GM18519 (cell line): Measurements from ENCODE around the gene CAMK4.
"Not testable (repeated sequence)": the region's sequence is repeated elsewhere in the genome, so short reads cannot be mapped to it uniquely, and the experiment has no call there.

ENCODE experiments used
- ATAC-seq: cut with Tn5 transposase; IDR thresholded peaks from one replicate; pipeline ENCODE4 v1.9.1; 2021; ENCODE audit warnings: mild to moderate bottlenecking, moderate library complexity; ENCODE audit not compliant: unreplicated experiment, low FRiP score

The CAMK4 gene

DNA sequence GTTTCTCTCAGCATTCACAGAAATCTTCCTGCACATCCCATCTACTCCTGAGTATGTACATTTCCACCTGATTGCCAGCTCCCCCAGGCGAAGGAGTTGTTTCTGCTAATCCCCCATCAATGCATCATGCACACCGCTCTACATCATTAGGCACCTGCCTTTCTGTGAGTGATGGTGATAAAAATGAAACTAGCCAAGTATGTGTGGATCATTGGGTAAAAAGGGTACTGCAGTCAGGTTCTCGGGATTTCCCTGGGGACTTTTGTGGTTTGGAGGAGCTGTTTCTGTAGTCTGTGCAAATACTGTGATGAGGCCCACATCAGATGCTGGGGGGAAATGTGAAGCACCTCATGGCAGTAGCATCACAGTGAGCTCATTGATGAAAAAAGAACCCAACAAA is 30.4 kb downstream of the CAMK4 start:
- peak; percentile 80 for ATAC-seq

DNA sequence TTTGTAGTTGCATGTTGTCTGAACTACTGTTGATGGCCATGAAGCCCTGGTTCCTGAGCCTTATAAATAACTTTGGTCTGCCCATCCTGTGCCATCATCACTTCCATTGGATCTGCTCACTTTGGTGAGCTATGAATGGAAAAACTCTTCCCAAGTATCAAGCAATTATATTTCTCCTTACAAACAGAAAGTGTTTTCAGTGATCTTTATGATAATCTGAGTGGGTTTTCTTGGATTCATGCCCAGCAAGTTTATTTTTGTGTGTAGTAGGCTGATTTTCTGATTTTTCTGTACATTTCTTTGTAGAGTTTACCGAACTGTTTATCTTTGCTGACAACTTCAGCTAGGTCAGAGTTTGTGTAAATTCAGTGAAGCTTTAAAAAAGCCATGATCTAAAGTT is 31.0 kb downstream of the CAMK4 start:
- no peak for ATAC-seq

DNA sequence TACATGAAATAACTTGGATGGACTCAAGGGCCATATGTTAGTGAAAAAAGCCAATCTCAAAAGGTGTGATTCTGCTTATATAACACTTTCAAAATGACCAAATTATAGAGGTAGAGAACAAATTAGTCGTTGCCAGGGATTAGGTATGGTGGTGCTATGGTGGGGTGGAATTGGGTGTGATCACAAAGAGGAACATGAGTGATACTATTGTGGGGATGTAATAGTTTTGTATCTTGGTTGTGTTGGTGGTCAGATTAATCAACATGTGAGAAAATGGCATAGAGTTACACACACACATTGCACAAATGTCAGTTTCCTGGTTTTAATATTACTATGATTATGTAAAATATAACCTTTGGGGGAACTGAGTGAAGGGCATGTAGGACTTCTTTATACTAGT is 31.9 kb downstream of the CAMK4 start:
- ATAC-seq: no peak

DNA sequence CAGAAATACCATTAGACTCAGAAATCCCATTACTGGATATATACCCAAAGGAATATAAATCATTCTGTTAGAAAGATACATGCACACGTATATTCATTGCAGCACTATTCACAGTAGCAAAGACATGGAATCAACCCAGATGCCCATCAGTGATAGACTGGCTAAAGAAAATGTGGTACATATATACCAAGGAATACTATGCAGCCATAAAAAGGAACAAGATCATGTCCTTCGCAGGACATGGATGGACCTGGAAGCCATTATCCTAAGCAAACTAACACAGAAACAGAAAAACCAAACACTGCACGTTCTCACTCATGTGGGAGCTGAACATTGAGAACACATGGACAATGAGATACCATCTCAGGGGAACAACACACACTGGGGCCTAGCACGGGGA is 33.4 kb downstream of the CAMK4 start:
- ATAC-seq: not testable (repeated sequence)

DNA sequence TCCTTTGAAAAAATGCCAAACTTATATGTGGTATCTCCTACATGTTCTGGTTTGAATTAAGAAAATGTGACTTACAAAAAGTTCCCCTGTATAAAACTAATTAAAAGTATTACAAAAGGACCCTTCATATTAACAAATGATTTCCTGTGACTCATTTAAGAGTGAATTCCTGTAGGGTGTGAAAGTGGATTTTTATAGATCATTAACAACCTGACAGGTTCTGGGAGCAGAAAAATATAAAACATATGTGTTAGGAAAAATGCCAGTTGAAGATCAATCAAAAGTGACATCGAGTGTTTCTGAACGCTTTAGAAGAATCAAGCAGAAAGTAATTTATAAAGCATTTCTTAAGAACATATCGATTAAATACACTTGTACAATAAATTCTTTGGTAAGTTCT is 35.5 kb downstream of the CAMK4 start:
- no peak for ATAC-seq

DNA sequence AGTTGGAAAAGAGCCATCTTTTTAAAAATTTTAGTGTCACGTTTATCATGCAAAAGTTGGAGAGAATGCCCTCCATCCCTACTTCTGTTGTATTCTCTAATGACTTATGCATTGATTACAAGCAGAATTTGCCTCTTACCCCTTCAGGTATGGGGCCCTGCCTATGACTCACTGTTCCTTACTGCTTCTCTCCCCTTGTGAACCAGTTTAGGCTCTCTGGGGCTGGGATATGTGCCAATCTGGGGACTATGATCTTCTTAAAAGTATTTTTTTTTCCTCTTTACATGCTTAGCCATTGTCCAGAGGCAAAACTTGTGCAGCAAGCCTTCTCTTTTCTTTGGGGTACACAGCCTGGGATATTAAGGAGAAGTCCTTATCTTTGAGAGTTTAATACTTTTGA is 37.4 kb downstream of the CAMK4 start:
- no peak for ATAC-seq

DNA sequence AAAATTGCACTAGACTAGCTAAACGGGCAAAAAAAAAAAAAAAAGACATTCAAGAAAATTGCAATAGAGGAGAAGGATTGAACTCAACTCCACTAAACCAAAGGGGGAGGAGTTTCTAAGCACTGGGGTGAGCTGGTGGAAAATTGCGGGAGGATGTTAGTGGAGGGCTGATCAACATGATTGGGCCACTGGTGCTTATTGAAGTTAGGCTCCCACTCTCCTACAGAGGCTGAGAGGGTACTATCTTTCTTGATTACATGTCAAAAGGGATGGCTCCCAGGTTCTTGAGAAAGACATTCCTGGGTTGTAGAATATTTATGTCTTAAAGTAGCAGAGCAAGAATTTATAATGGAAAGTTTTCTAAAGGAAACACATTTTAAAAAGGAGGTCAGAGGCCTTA is 38.0 kb downstream of the CAMK4 start:
- ATAC-seq: no peak

DNA sequence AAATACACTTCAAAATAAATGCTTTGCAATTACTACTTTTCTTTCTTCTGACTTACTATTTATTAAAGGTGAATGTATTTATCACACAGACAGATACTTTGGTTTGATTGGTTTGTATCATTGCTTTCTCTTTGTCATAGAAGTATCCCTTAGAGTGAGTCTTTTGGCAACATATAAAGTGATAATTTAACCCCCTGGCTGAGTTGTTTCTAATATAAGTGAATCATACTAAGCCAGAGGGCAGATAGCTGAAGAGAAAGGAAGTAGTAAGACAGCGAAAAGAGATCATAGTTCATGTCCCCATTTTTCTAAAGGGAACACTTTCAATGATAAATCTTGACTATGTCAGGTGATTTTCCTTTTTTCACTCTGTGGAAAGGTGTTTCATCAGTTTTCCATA is 38.6 kb downstream of the CAMK4 start:
- ATAC-seq: no peak

DNA sequence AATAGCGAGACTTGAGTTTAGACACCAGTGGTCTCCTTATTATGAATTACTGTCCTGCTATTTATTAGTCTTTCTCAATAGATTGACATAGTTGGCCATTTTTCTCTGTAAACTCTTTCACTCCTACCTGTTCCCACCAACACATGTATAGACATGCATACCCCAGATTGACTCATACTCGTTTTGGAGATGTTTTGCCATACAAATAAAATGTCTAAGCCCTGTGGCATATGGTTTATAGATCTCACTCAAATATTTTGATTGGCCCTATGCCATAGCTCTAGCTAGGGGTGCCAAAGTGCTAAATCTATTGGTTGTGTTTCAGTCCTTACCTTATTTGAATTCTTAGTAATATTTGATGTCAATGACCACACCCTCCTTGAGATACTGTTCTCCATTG is 42.3 kb downstream of the CAMK4 start:
- ATAC-seq: no peak

DNA sequence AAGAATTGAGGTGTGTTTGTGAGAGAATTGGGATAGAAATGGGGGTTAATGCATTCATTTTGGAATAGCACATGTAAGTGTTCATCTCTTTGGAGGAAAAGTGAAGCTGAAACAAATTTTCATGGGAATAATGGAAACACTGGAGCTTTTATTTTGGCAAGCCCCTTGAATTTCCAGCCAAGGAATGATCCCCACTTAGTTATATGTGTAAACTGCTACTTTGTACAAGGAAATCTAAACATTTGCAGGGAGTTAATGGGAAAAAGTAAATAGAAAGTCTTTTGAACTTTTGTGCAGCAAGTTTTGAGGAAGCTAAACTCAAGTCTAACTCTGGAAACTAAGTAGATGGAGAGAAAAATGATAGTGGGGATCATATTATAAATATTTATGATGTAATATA is 44.1 kb downstream of the CAMK4 start:
- ATAC-seq: no peak

DNA sequence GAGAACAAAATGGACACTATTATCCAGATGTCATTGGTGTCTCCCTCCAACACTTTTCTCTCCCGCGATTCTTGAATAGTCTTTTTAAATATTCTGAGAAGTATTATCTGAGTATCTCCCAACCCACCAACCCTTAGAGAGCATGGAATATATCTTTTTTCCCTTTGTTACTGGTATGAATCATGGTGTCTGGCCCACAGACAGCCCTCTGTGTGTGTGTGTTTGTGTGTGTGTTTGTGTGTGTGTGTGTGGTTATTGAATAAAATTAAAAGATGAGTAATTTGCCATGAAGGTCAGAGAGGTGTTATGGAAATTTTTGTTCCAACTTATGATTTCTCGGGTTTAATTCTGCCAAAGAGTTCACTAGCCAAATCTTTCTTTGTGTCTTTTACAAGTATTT is 47.7 kb downstream of the CAMK4 start:
- no peak for ATAC-seq

DNA sequence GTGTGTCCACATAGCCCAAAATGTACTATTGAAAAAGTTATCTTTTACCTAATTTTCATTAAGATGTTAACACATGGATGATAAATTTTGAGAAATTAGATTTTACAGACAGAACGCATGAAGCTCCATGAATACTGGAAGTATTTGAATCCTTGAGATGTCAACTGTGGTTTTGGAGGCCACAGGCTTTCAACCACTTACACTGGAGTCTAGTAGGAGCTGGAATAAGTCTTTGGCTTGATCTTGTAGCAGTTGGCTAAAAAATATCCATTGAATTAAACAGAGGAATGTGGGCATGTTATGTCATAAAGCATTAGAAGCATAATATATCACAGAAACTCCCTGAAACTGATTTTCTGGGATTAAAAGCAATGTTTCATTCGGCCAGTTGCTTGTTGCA is 52.9 kb downstream of the CAMK4 start:
- ATAC-seq: no peak

DNA sequence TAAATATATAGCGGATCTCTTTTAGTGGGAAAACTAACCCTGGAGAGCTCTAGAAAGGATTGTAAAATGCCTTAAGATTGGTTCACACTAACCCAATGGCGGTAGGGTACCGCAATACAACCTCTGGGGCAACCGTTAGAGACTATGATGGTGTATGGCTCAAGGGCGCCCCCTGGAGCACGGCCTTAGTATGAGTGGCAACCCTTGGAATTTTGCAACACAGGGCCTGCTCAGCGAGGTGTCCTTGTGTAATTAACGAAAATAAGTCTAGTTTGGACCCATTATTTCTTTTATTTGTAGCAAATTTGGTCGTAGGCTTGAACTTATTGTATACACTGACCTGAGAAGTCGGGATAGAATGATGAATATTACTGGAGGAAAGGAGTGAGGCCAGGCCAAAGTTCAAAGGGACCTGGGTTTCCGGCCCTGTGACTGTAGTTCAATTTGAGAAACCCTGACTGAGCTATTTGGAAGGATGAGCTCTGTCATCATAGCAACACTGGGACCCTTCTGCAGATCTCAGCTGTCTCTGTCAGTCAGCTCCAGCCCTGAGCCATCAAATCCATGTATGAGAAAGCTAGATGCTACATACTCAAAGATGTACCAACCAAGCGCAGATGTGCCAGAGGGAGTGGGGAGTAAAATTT is 54.8 kb downstream of the CAMK4 start:
- ATAC-seq: peak; percentile 74

DNA sequence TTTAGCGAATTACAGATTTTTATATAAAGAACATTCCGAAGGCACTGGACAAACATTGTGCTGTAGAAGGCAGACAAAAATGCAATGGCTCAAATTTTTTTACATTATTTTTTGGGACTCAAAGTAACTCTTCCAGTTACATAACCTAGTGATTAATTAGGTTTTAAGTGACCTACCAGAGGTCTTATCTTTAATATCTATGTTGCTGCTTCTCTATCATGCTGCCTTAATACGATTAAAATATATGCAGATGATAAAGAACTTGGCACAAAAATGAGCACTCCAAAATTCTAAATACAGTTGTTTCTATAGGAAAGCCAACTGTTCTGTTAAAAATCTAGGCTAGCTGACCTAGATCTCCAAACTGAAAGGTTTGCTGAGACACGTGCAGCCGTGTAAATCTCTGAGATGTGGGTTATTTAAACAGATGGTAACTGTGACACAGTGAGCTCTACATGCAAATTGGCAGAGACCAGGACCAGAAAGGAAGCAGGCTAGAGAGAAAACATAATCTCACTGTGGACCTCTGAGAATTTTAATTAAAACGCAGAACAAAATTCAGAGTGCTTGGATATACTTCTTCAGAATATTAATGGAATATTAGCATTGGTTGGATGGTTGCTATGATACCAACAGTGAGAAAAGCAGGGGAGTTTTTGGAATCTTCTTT is 56.2 kb downstream of the CAMK4 start:
- ATAC-seq: no peak

DNA sequence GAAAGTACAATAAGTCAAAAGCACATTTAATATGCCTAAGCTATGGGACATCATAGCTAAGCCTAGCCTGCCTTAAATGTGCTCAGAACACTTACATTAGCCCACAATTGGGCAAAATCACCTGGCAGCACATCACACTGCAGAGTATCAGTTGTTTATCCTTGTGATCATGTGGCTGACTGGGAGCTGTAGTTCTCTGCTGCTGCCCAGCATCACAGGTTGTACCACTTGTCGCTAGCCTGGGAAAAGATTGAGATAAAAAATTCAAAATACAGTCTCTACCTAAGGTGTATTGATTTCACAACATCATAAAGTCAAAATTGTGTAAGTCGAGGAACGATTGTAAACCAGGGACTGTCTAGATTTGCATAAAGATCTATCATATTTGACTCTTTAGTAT is 58.6 kb downstream of the CAMK4 start:
- ATAC-seq: no peak

DNA sequence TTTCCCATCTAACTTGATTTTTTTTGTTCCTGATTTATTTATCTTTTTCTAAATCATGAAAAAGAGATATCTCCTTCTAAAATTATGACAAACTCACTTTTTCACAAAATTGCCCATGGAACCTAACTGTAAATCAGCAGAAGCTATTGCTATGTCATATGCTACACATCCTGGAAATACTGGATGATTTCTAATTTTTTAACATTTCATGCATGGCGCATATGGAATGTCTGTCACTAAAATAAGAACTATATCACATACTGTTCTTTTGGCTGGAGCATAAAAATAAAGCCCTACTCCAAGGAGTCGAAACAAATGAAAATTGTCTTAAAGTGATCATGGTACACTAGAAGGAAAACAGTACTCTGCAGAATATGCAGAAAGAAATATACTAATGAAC is 60.6 kb downstream of the CAMK4 start:
- no peak for ATAC-seq

DNA sequence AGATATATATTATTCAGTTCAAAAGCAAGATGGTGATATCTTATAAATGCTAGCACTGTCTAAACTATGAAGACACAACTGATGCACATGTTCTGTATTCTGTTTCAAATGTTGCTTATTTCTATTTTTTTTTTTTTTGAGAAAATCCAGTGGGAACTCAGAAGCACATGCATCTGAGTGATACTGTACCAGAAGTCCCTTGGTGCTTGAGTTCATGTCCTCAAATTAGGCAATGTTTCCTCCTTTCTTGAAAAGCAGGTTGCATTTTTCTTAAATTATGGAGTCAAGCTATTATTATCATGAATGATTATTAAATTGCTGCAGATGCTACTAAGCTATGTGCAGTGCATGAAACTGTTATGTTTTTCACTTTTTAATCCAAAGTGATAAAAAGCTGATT is 70.4 kb downstream of the CAMK4 start:
- no peak for ATAC-seq

DNA sequence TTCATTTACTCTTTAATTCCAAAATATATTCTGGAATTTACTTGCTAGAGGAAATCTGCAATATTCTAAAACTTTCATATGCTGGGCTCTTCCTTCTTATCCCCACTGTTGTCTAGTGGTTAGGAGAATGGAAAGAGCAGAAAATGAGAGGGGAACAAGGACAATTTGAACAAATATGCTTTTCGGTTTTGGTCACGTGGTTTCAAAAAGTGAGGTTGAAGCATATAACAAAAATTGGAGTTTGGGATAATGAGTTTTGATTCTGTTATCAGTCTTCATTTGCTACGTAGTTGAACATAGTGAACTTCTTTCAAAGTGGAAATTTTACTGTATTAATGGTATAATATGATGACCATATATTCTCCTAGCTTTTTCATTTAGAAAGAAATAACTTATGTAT is 71.5 kb downstream of the CAMK4 start:
- no peak for ATAC-seq

DNA sequence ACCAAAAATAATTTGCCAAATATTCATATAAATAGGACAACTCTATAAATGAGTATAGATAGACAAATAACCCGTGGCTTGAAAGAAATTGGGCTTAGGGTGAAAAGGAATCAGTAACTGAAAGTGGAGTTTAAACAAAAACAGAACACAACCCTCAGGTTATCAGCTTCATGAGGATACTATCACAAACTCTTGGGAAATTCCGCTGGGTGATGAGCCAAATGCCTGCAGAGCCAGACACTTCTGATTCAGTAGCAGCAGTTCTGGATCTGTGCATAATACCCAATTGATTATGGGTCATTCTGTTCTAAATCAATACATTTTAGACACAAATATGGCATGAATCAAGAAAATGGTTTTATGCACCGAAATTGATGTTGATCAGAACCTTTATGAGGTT is 72.4 kb downstream of the CAMK4 start:
- ATAC-seq: no peak

DNA sequence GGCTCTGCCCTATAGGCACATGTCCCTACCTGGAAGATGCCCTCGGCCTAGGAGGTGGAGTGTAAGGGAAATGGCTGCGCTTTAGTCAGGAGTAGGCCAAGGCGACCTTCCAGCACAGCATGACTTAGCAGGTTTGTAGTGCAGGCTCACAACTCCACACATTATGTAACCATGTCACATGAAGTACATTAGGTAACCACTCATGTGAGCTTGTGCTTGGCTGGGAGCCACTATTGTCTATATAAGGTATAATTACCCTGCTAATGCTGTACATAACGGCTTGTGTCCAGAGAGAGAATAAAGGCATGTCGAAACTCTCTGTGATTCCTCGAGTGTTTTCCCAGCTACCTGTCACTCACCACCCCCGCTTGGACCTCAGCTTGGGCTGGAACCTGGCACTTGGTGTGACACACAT is 74.9 kb downstream of the CAMK4 start:
- no peak for ATAC-seq

DNA sequence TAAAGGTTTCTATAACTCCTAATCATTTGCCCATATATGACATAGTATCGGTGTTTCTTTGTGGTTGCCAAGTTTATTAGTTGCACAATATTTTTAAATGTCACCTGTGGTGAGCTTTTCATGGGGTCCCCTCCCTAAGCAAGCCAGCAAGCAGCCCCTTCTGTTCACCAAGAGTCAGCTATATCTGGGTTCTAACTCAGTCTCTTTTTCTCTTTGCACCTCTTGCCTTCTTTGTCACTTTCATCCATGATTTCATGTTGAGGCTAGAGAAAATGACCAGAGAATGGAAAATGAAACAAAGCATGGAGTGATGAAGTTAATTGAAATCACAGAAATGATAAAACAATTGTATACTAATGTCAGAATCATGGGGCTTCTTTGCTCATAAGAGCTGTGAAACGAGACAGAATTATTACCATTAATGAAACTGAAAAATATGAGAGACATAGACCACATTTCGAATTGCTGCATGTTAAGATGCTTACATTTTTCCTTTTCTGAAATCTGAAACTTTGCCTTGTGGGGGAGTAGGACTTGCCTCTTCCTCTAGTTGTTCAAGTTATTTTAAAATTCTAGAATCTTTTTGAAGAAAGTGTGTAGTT is 75.7 kb downstream of the CAMK4 start:
- ATAC-seq: peak; percentile 75

DNA sequence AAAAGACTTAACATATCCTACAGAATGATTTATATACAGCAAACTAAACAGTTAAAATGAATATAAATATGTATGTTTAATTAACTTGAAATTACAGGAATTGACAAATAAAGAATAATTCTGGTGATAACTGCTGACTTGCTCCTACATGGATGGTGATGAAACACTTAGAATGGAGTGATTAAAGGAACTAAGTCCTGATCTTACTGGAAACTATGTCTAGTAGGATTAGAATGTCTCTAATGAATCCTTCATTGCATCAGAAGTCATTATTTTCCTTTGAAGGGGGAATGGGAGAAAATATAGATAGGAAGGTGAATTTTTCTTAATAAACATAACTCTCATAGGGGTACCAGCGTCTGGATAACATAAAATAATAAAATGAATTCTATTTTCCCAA is 77.1 kb downstream of the CAMK4 start:
- ATAC-seq: no peak
